ENCODE data around the gene HDC.

Gene HDC

GRCh38 chr15:50218691-50219090 is 46.8 kb downstream of the HDC start:
- DNase-seq (ENCODE audit: extremely low read depth, low read depth), result no peak
- TF ChIP-seq CTCF (IDR thresholded peaks at IDR 0.05; ENCODE audit: low read depth, low read length), result no peak

- no peak for DNase-seq (ENCODE audit: extremely low read depth, low read depth)
- TF ChIP-seq CTCF (IDR thresholded peaks at IDR 0.05; ENCODE audit: low read depth, low read length), result no peak
Measured at GRCh38 chr15:50218291-50218690, 47.2 kb downstream of the HDC start.

GRCh38 chr15:50210462-50211157 is 54.9 kb downstream of the HDC start:
- no peak for DNase-seq (ENCODE audit: extremely low read depth, low read depth)
- TF ChIP-seq CTCF (IDR thresholded peaks at IDR 0.05; ENCODE audit: low read depth, low read length), result no peak

- no peak for DNase-seq (ENCODE audit: extremely low read depth, low read depth)
- TF ChIP-seq CTCF (IDR thresholded peaks at IDR 0.05; ENCODE audit: low read depth, low read length), result no peak
Measured at GRCh38 chr15:50209809-50210208, 55.7 kb downstream of the HDC start.

- no peak for TF ChIP-seq CTCF (IDR thresholded peaks at IDR 0.05; ENCODE audit: low read depth, low read length)
- no peak for DNase-seq (ENCODE audit: extremely low read depth, low read depth)
Measured at GRCh38 chr15:50206020-50206419, 59.5 kb downstream of the HDC start.

- no peak for TF ChIP-seq CTCF (IDR thresholded peaks at IDR 0.05; ENCODE audit: low read depth, low read length)
- DNase-seq (ENCODE audit: extremely low read depth, low read depth), result no peak
Measured at GRCh38 chr15:50202003-50202402, 63.5 kb downstream of the HDC start.

GRCh38 chr15:50192926-50193620 is 72.5 kb downstream of the HDC start:
- TF ChIP-seq CTCF (IDR thresholded peaks at IDR 0.05; ENCODE audit: low read depth, low read length), result no peak
- DNase-seq (ENCODE audit: extremely low read depth, low read depth), result no peak
